GM21526 (cell line): ENCODE results near the gene ARHGEF38.

Experiments used
- ATAC-seq: cut with Tn5 transposase; IDR thresholded peaks from one replicate; pipeline ENCODE4 v1.9.1; 2021; ENCODE audit warnings: moderate library complexity; ENCODE audit not compliant: unreplicated experiment, low FRiP score

Gene ARHGEF38

GRCh38 chr4:105555409-105555808, 3.0 kb downstream of the ARHGEF38 start:
- ATAC-seq, result no peak

- ATAC-seq, result no peak
Observed at GRCh38 chr4:105556206-105556605, 3.8 kb downstream of the ARHGEF38 start.

GRCh38 chr4:105558277-105558676, 5.9 kb downstream of the ARHGEF38 start:
- ATAC-seq, result no peak

- no peak for ATAC-seq
Observed at GRCh38 chr4:105560421-105560848, 8.0 kb downstream of the ARHGEF38 start.

GRCh38 chr4:105563352-105563751, 10.9 kb downstream of the ARHGEF38 start:
- ATAC-seq, result no peak

- ATAC-seq, result no peak
Observed at GRCh38 chr4:105568584-105568983, 16.2 kb downstream of the ARHGEF38 start.

GRCh38 chr4:105569057-105569865, 16.8 kb downstream of the ARHGEF38 start:
- ATAC-seq, result no peak

- ATAC-seq, result no peak
Observed at GRCh38 chr4:105569866-105570236, 17.4 kb downstream of the ARHGEF38 start.

- ATAC-seq, result no peak
Observed at GRCh38 chr4:105572296-105572695, 19.9 kb downstream of the ARHGEF38 start.

GRCh38 chr4:105586638-105587328, 34.4 kb downstream of the ARHGEF38 start:
- ATAC-seq, result no peak

- ATAC-seq, result no peak
Observed at GRCh38 chr4:105587841-105588240, 35.4 kb downstream of the ARHGEF38 start.

- ATAC-seq, result no peak
Observed at GRCh38 chr4:105588252-105588651, 35.8 kb downstream of the ARHGEF38 start.

- no peak for ATAC-seq
Observed at GRCh38 chr4:105591573-105591972, 39.2 kb downstream of the ARHGEF38 start.

GRCh38 chr4:105594099-105595010, 41.9 kb downstream of the ARHGEF38 start:
- peak; percentile 92 for ATAC-seq

- no peak for ATAC-seq
Observed at GRCh38 chr4:105596684-105597083, 44.3 kb downstream of the ARHGEF38 start.

GRCh38 chr4:105598052-105598451, 45.6 kb downstream of the ARHGEF38 start:
- ATAC-seq, result no peak

GRCh38 chr4:105598787-105599186, 46.4 kb downstream of the ARHGEF38 start:
- ATAC-seq, result no peak

- no peak for ATAC-seq
Observed at GRCh38 chr4:105599482-105599881, 47.1 kb downstream of the ARHGEF38 start.

GRCh38 chr4:105599932-105600655, 47.7 kb downstream of the ARHGEF38 start:
- no peak for ATAC-seq

GRCh38 chr4:105600951-105601350, 48.5 kb downstream of the ARHGEF38 start:
- ATAC-seq, result no peak
